ENCODE data around the gene NKTR.

NKTR gene

GRCh38 chr3:42635111-42635510, 34.6 kb downstream of the NKTR start:
- no peak overlapping the region for H3K27ac ChIP-seq
- H3K36me3 ChIP-seq (ENCODE audit: insufficient read depth, low read length), result peaks cover 90% of the 10 kb centered on the region
- H3K9me3 ChIP-seq (ENCODE audit: low read depth, low read length), result no peaks in the 10 kb centered on the region
- no peak for TF ChIP-seq POLR2AphosphoS5 (IDR thresholded peaks at IDR 0.05; ENCODE audit: borderline replicate concordance, low read depth, low read length)
- no peak for TF ChIP-seq EZH2 (IDR thresholded peaks at IDR 0.05)
- TF ChIP-seq FOXP2 (optimal IDR thresholded peaks at IDR 0.05; ENCODE audit: control extremely low read depth, extremely low read length, insufficient read depth), result no peak
- no peak for DNase-seq (ENCODE audit: low read depth, low spot score)
- no peak overlapping the region for H3K9ac ChIP-seq (ENCODE audit: insufficient read length)
- H3K4me3 ChIP-seq, result no peak overlapping the region

GRCh38 chr3:42637001-42637400, 36.5 kb downstream of the NKTR start:
- DNase-seq (ENCODE audit: low read depth, low spot score), result no peak
- H3K9me3 ChIP-seq (ENCODE audit: low read depth, low read length), result no peaks in the 10 kb centered on the region
- peaks cover 88% of the 10 kb centered on the region for H3K36me3 ChIP-seq (ENCODE audit: insufficient read depth, low read length)
- TF ChIP-seq EZH2 (IDR thresholded peaks at IDR 0.05), result no peak
- no peak for TF ChIP-seq FOXP2 (optimal IDR thresholded peaks at IDR 0.05; ENCODE audit: control extremely low read depth, extremely low read length, insufficient read depth)
- no peak for TF ChIP-seq POLR2AphosphoS5 (IDR thresholded peaks at IDR 0.05; ENCODE audit: borderline replicate concordance, low read depth, low read length)
- H3K9ac ChIP-seq (ENCODE audit: insufficient read length), result no peak overlapping the region
- H3K4me3 ChIP-seq, result no peak overlapping the region
- H3K27ac ChIP-seq, result no peak overlapping the region

DNA sequence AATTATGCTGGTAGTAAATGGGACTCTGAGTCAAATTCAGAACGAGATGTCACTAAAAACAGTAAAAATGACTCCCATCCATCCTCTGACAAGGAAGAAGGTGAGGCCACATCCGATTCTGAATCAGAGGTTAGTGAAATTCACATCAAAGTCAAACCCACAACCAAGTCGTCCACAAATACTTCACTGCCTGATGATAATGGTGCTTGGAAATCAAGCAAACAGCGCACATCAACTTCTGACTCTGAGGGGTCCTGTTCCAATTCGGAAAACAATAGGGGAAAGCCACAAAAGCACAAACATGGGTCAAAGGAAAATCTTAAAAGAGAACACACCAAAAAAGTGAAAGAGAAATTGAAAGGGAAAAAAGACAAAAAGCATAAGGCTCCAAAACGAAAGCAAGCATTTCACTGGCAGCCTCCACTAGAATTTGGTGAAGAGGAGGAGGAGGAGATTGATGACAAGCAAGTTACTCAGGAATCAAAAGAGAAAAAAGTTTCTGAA, 37.9 kb downstream of the NKTR start:
- no peak for DNase-seq (ENCODE audit: low read depth, low spot score)
- Histone ChIP-seq H3K36me3 (ENCODE audit: insufficient read depth, low read length) (peaks cover 89% of the 10 kb centered on the region), H3K27ac (no peak overlapping the region), H3K9me3 (ENCODE audit: low read depth, low read length) (no peaks in the 10 kb centered on the region), H3K4me3 (no peak overlapping the region), H3K9ac (ENCODE audit: insufficient read length) (no peak overlapping the region)
- no peak for TF ChIP-seq POLR2AphosphoS5 (IDR thresholded peaks at IDR 0.05; ENCODE audit: borderline replicate concordance, low read depth, low read length)
- no peak for TF ChIP-seq FOXP2 (optimal IDR thresholded peaks at IDR 0.05; ENCODE audit: control extremely low read depth, extremely low read length, insufficient read depth)
- TF ChIP-seq EZH2 (IDR thresholded peaks at IDR 0.05), result no peak

DNA sequence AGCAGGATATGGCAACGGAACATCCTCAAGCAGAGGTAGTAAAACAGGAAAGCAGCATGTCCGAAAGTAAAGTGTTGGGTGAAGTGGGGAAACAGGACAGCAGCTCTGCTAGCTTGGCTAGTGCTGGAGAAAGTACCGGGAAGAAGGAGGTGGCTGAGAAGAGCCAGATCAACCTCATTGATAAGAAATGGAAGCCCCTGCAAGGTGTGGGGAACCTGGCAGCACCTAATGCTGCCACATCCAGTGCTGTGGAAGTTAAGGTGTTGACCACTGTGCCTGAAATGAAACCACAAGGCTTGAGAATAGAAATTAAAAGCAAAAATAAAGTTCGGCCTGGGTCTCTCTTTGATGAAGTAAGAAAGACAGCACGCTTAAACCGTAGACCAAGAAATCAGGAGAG, 38.7 kb downstream of the NKTR start:
- no peaks in the 10 kb centered on the region for H3K9me3 ChIP-seq (ENCODE audit: low read depth, low read length)
- no peak overlapping the region for H3K27ac ChIP-seq
- no peak for DNase-seq (ENCODE audit: low read depth, low spot score)
- TF ChIP-seq EZH2 (IDR thresholded peaks at IDR 0.05) (no peak), FOXP2 (optimal IDR thresholded peaks at IDR 0.05; ENCODE audit: control extremely low read depth, extremely low read length, insufficient read depth) (no peak), POLR2AphosphoS5 (IDR thresholded peaks at IDR 0.05; ENCODE audit: borderline replicate concordance, low read depth, low read length) (no peak)
- peaks cover 88% of the 10 kb centered on the region for H3K36me3 ChIP-seq (ENCODE audit: insufficient read depth, low read length)
- no peak overlapping the region for H3K9ac ChIP-seq (ENCODE audit: insufficient read length)
- no peak overlapping the region for H3K4me3 ChIP-seq

DNA sequence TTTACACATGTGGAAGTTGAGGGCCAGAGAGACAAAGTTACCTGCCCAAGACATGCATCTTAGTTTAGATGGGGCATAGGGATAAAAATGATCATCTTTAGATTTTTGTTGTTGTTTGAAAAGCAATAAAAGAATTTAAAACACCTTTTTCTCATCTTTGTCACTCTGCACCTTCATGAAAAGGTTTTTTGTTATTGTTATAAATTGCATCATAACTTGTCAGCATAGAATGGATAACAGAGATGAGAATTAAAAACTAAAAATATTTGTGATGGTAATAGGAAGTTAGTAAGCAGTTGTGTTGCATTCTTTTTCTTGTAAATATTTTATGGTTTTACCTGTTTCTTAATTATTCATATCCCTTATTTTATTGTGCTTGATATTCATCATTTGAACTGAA, 39.6 kb downstream of the NKTR start:
- no peak overlapping the region for H3K4me3 ChIP-seq
- no peak for DNase-seq (ENCODE audit: low read depth, low spot score)
- no peak overlapping the region for H3K27ac ChIP-seq
- no peak overlapping the region for H3K9ac ChIP-seq (ENCODE audit: insufficient read length)
- H3K9me3 ChIP-seq (ENCODE audit: low read depth, low read length), result no peaks in the 10 kb centered on the region
- H3K36me3 ChIP-seq (ENCODE audit: insufficient read depth, low read length), result peaks cover 88% of the 10 kb centered on the region
- TF ChIP-seq POLR2AphosphoS5 (IDR thresholded peaks at IDR 0.05; ENCODE audit: borderline replicate concordance, low read depth, low read length), result no peak
- no peak for TF ChIP-seq FOXP2 (optimal IDR thresholded peaks at IDR 0.05; ENCODE audit: control extremely low read depth, extremely low read length, insufficient read depth)
- no peak for TF ChIP-seq EZH2 (IDR thresholded peaks at IDR 0.05)

DNA sequence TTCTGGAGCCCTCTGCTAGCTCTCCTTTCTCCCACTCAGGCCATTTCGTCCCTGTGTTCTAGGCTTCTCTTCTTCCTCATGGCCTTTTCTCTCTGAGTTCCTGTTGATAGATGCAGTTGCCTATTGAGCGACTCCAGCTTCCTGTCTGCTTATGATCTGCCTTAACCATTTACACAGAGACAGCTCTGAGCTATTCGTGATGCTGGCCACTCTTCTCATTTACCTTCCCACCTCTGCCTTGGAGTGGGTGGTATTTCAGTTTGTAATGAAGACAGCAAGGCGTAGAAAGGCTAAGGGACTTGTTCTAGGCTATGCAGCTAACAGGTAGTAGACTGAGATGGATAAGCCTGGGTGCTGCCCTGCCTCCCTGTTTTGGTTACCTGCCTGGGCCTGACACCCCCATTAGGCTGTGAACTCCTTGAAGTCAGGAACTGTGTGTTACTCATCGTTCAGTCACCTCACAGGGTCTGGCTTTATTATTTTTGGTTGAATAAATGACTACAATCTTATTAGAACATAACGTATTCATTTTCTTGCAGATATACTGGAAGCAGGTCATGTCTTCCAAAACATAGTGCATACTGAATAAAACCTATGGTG, 40.4 kb downstream of the NKTR start:
- Histone ChIP-seq H3K36me3 (ENCODE audit: insufficient read depth, low read length) (peaks cover 83% of the 10 kb centered on the region), H3K9me3 (ENCODE audit: low read depth, low read length) (no peaks in the 10 kb centered on the region), H3K27ac (no peak overlapping the region), H3K4me3 (no peak overlapping the region), H3K9ac (ENCODE audit: insufficient read length) (no peak overlapping the region)
- no peak for DNase-seq (ENCODE audit: low read depth, low spot score)
- TF ChIP-seq EZH2 (IDR thresholded peaks at IDR 0.05), result no peak
- TF ChIP-seq FOXP2 (optimal IDR thresholded peaks at IDR 0.05; ENCODE audit: control extremely low read depth, extremely low read length, insufficient read depth), result no peak
- TF ChIP-seq POLR2AphosphoS5 (IDR thresholded peaks at IDR 0.05; ENCODE audit: borderline replicate concordance, low read depth, low read length), result no peak

DNA sequence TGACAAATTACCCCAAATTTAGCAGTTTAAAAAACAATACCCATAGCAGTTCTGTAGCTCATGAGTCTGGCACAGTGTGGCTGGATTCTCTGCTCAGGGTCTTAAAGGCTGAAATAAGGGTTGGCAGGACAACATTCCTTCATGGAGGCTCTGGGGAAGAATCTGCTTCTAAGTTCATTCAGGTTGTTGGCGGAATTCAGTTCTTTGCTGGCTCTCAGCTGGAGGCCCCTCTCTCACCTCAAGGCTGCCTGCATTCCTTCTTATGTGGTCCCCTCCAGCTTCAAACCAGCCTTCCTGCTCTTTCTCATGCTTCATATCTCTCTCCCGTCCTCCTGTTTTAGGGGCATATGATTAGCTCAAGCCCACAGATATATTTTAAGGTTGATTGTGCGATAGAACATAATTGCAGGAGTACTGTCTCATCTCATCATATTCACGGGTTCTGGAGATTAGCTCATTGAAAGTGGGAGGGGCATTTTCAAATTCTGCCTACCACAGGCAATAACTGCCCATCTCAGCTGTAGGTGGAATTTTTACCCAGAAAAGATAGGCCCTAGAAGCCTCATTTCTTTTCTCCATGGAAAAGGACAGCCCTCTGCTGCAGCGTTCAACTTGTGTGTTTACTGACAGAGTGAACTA, 47.5 kb downstream of the NKTR start:
- TF ChIP-seq FOXP2 (optimal IDR thresholded peaks at IDR 0.05; ENCODE audit: control extremely low read depth, extremely low read length, insufficient read depth) (no peak), POLR2AphosphoS5 (IDR thresholded peaks at IDR 0.05; ENCODE audit: borderline replicate concordance, low read depth, low read length) (no peak; the same call in 1 of the 2 replicates), EZH2 (IDR thresholded peaks at IDR 0.05) (no peak)
- Histone ChIP-seq H3K27ac (peak overlapping the region; percentile 46; the same call in 1 of the 2 replicates), H3K4me3 (no peak overlapping the region), H3K9me3 (ENCODE audit: low read depth, low read length) (no peaks in the 10 kb centered on the region), H3K9ac (ENCODE audit: insufficient read length) (no peak overlapping the region), H3K36me3 (ENCODE audit: insufficient read depth, low read length) (peaks cover 29% of the 10 kb centered on the region)
- DNase-seq (ENCODE audit: low read depth, low spot score), result no peak

- TF ChIP-seq POLR2AphosphoS5 (IDR thresholded peaks at IDR 0.05; ENCODE audit: borderline replicate concordance, low read depth, low read length) (no peak), FOXP2 (optimal IDR thresholded peaks at IDR 0.05; ENCODE audit: control extremely low read depth, extremely low read length, insufficient read depth) (no peak), EZH2 (IDR thresholded peaks at IDR 0.05) (no peak)
- H3K27ac ChIP-seq, result 0 out of 2 replicates have a peak overlapping the region, but pooled peaks have one; percentile 31
- peaks cover 19% of the 10 kb centered on the region; the same call in 1 of the 2 replicates for H3K36me3 ChIP-seq (ENCODE audit: insufficient read depth, low read length)
- no peak for DNase-seq (ENCODE audit: low read depth, low spot score)
- no peak overlapping the region for H3K9ac ChIP-seq (ENCODE audit: insufficient read length)
- no peaks in the 10 kb centered on the region for H3K9me3 ChIP-seq (ENCODE audit: low read depth, low read length)
- H3K4me3 ChIP-seq, result no peak overlapping the region
Observed at GRCh38 chr3:42649006-42649405, 48.5 kb downstream of the NKTR start.
